Fibroblast of lung (primary cell): ENCODE measurements around the gene SPHK2. TPM values are rescaled to one million over a fixed set of nuclear protein-coding genes. Genes with fewer than 3 reads are reported as not detected.

Source experiments
- DNase-seq, 2 donors: peaks; one replicate each; pipeline versions ENCODE4 v3.0.0 to v3.0.0-alpha.2; 2010; ENCODE audit warnings: low read depth in 2 of 2
- H2AFZ ChIP-seq: 2 replicates; pipeline ENCODE4 v1.5.1; 2012; ENCODE audit warnings: low read length, control low read depth, inconsistent platforms
- H3K27ac ChIP-seq: 2 replicates; pipeline ENCODE4 v1.5.1; 2011; ENCODE audit warnings: low read length, control low read depth; ENCODE audit not compliant: insufficient read depth
- H3K27me3 ChIP-seq: 2 replicates; pipeline ENCODE4 v1.5.1; 2011; ENCODE audit warnings: mild to moderate bottlenecking, low read length; ENCODE audit not compliant: control insufficient read depth, insufficient read depth
- H3K36me3 ChIP-seq: 2 replicates; pipeline ENCODE4 v1.5.1; 2011; ENCODE audit warnings: low read length; ENCODE audit not compliant: control insufficient read depth, insufficient read depth
- H3K4me1 ChIP-seq: 2 replicates; pipeline ENCODE4 v1.5.1; 2011; ENCODE audit warnings: low read length; ENCODE audit not compliant: control insufficient read depth, insufficient read depth; ENCODE audit errors: extremely low read depth
- H3K4me2 ChIP-seq: 2 replicates; pipeline ENCODE4 v1.5.1; 2011; ENCODE audit warnings: low read length, control low read depth; ENCODE audit not compliant: insufficient read depth; ENCODE audit errors: extremely low read depth
- H3K4me3 ChIP-seq, 4 experiments: fragments of 200-600 bp in 1 of 4; sonication (generic) in 1 of 4; replicated peaks in 1 of 4; 2 replicates each; pipeline ENCODE4 v1.5.1; 2011 to 2016; ENCODE audit warnings: low read length in 4 of 4, low read depth in 3 of 4, mild to moderate bottlenecking in 3 of 4, control low read depth in 2 of 4, inconsistent platforms in 1 of 4, mixed read lengths in 1 of 4; ENCODE audit not compliant: insufficient read depth in 1 of 4; ENCODE audit errors: control extremely low read depth in 1 of 4
- H3K79me2 ChIP-seq: 2 replicates; pipeline ENCODE4 v1.5.1; 2012; ENCODE audit warnings: mild to moderate bottlenecking, low read length, inconsistent platforms; ENCODE audit not compliant: control insufficient read depth, insufficient read depth
- H3K9ac ChIP-seq: 2 replicates; pipeline ENCODE4 v1.5.1; 2011; ENCODE audit warnings: mild to moderate bottlenecking, low read length, control low read depth; ENCODE audit not compliant: insufficient read depth
- H3K9me3 ChIP-seq: 2 replicates; pipeline ENCODE4 v1.5.1; 2012; ENCODE audit warnings: low read depth, low read length; ENCODE audit not compliant: control insufficient read depth, insufficient read depth
- H4K20me1 ChIP-seq: 2 replicates; pipeline ENCODE4 v1.5.1; 2011; ENCODE audit warnings: low read length; ENCODE audit not compliant: control insufficient read depth, insufficient read depth; ENCODE audit errors: extremely low read depth
- EZH2 ChIP-seq: IDR thresholded peaks from 2 replicates; pipeline ENCODE4 v1.5.1; 2012; ENCODE audit warnings: low read length, control low read depth, mild to moderate bottlenecking; ENCODE audit errors: missing control alignments
- polyA plus RNA-seq, 2 donors: library from polyadenylated mRNA; depleted of rRNA in 1 of 2; stranded (reverse) in 1 of 2; unstranded in 1 of 2; fragments of >200 nt; gene quantifications; 2 replicates each; pipeline ENCODE4 v1.2.1, GENCODE V29; 2011 to 2012; ENCODE audit warnings: missing spikeins in 1 of 2
- total RNA-seq: library from RNA; depleted of rRNA; stranded (reverse); fragments of >200 nt; gene quantifications from 2 replicates; pipeline ENCODE4 v1.2.1, GENCODE V29; 2014
- TF ChIP-seq, protein P1 (sequence below), 2 donors: IDR thresholded peaks in 1 of 2; conservative IDR thresholded peaks in 1 of 2; 1 replicate in 1 of 2; 2 replicates in 1 of 2; pipeline ENCODE4 v1.5.1; 2011 to 2012; ENCODE audit warnings: low read length in 2 of 2, control low read depth in 1 of 2, inconsistent platforms in 1 of 2, low read depth in 1 of 2, mild to moderate bottlenecking in 1 of 2

SPHK2 gene
- total and polyA plus RNA-seq, 2 donors (not counting 1 experiment from before 2014, with no cell fraction given): 3.4 to 9.6 TPM

DNA sequence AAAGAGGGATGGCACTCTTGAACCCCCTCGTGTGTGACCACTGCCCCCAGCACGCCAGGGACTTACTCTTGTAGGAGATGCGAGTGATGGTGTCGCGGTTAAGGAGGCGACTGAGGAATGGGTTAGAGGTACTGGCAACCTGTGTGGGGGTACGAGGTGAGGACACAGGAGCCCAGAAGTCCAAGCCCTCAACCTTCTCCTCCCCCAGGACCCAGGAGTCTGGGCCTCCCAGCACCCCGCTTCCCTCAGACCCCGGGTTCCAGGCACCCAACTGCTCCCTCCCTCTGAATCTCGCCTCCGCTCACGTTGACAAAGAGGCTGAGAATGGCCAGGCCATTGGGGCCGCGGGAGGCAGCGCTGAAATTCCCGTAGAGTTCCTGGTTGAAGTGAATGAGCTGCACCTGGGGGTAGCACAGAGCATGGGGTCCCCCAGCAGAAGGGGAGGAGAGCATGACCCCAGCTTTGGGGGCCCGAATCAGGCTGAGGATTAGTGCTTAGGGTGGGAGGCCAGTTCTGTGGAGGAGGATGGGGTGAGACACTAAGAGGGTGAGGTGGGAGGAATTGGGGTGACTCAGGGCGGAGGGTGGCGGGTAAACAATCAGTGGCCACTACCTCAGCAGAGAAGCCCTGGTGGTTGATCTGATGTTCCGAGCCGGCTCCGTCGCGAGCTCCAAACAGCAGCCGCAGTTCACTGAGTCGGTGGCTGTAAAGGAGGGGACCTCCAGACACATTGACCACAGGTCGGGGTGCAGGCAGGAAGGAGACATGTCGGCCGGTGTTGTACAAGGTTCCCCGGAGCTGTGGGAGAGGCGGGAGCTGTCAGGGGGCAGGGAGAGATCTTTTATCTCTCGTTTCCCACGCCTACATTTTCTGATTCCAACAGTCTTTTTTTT lies 20.4 kb downstream of the SPHK2 start:
- no peak for TF ChIP-seq EZH2
- TF ChIP-seq, protein P1, sequence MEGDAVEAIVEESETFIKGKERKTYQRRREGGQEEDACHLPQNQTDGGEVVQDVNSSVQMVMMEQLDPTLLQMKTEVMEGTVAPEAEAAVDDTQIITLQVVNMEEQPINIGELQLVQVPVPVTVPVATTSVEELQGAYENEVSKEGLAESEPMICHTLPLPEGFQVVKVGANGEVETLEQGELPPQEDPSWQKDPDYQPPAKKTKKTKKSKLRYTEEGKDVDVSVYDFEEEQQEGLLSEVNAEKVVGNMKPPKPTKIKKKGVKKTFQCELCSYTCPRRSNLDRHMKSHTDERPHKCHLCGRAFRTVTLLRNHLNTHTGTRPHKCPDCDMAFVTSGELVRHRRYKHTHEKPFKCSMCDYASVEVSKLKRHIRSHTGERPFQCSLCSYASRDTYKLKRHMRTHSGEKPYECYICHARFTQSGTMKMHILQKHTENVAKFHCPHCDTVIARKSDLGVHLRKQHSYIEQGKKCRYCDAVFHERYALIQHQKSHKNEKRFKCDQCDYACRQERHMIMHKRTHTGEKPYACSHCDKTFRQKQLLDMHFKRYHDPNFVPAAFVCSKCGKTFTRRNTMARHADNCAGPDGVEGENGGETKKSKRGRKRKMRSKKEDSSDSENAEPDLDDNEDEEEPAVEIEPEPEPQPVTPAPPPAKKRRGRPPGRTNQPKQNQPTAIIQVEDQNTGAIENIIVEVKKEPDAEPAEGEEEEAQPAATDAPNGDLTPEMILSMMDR (conservative IDR thresholded peaks at IDR 0.05 in 1 of 2, IDR thresholded peaks at IDR 0.05 in 1 of 2; ENCODE audit: low read depth in 1 of 2, low read length in 2 of 2): no peak
- no peak overlapping the region for H3K4me3 ChIP-seq
- no peaks in the 10 kb centered on the region for H3K27me3 ChIP-seq
- H3K4me2 ChIP-seq: no peak overlapping the region
- peaks cover 18% of the 10 kb centered on the region for H3K4me1 ChIP-seq
- H4K20me1 ChIP-seq: no peaks in the 10 kb centered on the region
- no peak overlapping the region for H3K9ac ChIP-seq
- DNase-seq: no peak
- H3K27ac ChIP-seq: no peak overlapping the region
- peak overlapping the region; percentile 46 for H2AFZ ChIP-seq
- H3K79me2 ChIP-seq: no peaks in the 10 kb centered on the region
- H3K9me3 ChIP-seq: no peaks in the 10 kb centered on the region
- no peaks in the 10 kb centered on the region for H3K36me3 ChIP-seq

DNA sequence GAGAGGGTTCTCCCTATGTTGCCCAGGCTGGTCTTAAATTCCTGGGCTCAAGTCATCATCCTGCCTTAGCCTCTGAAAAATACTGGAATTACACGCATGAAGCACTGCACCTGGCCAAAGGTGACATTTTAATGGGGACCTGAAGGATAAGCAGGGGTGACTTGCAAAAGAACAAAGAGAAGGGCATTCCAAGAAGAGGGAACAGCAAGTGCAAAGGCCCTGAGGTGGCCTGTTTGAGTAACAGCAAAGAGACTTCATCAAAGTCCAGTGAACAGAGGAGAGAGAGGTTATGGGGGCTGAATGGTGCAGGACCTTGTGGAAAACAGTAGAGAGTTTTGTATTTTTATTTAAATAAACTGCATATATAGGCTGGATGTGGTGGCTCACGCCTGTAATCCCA lies 22.5 kb downstream of the SPHK2 start:
- no peak for DNase-seq
- H3K9me3 ChIP-seq: no peaks in the 10 kb centered on the region
- no peaks in the 10 kb centered on the region for H3K36me3 ChIP-seq
- H3K79me2 ChIP-seq: no peaks in the 10 kb centered on the region
- no peak overlapping the region for H3K4me3 ChIP-seq
- no peak overlapping the region for H3K27ac ChIP-seq
- H3K27me3 ChIP-seq: no peaks in the 10 kb centered on the region
- H3K4me2 ChIP-seq: no peak overlapping the region
- no peaks in the 10 kb centered on the region for H4K20me1 ChIP-seq
- H3K4me1 ChIP-seq: peaks cover 11% of the 10 kb centered on the region
- no peak overlapping the region for H3K9ac ChIP-seq
- TF ChIP-seq, protein P1 (conservative IDR thresholded peaks at IDR 0.05 in 1 of 2, IDR thresholded peaks at IDR 0.05 in 1 of 2; ENCODE audit: low read depth in 1 of 2, low read length in 2 of 2): no peak
- no peak for TF ChIP-seq EZH2
- H2AFZ ChIP-seq: no peak overlapping the region

DNA sequence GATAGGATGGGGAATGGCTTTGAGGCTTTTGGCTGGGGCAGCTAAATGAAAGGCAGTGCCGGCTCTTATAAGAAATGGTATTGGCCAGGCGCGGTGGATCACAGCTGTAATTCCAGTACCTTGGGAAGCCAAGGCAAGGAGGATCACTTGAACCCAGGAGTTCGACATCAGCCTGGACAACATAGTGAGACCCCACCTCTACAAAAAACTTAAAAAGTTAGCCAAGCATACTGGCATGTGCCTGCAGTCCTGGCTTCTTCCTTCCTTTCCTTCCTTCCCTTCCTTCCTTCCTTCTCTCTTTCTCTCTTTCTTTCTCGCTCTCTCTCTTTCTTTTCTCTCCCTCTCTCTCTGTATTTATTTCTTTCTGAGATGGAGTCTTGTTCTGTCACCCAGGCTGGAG lies 23.6 kb downstream of the SPHK2 start:
- no peak overlapping the region for H3K27ac ChIP-seq
- no peak for DNase-seq
- H3K79me2 ChIP-seq: no peaks in the 10 kb centered on the region
- no peak for TF ChIP-seq EZH2
- no peak overlapping the region for H3K4me3 ChIP-seq
- no peaks in the 10 kb centered on the region for H3K9me3 ChIP-seq
- H3K27me3 ChIP-seq: no peaks in the 10 kb centered on the region
- H3K36me3 ChIP-seq: no peaks in the 10 kb centered on the region
- H3K4me1 ChIP-seq: peaks cover 8% of the 10 kb centered on the region
- no peak overlapping the region for H2AFZ ChIP-seq
- H3K9ac ChIP-seq: no peak overlapping the region
- no peak overlapping the region for H3K4me2 ChIP-seq
- no peaks in the 10 kb centered on the region for H4K20me1 ChIP-seq
